H9 (cell line): ENCODE data around the gene MAN1A1. TPM values are rescaled to one million over a fixed set of nuclear protein-coding genes. Genes with fewer than 3 reads are reported as not detected.

Experiments used
- DNase-seq: peaks from one replicate; pipeline ENCODE4 v3.0.0-alpha.2; 2017
- H2AFZ ChIP-seq: one replicate; pipeline ENCODE4 v1.6.1; 2013; ENCODE audit warnings: mild to moderate bottlenecking, low read length, control low read depth, moderate library complexity
- H2AK5ac ChIP-seq: 2 replicates; pipeline ENCODE4 v1.6.1; 2013; ENCODE audit warnings: low read length, control low read depth, mixed read lengths; ENCODE audit not compliant: insufficient read length
- H2BK120ac ChIP-seq: one replicate; pipeline ENCODE4 v1.6.1; 2013; ENCODE audit warnings: low read depth, mild to moderate bottlenecking, low read length, control low read depth, inconsistent platforms; ENCODE audit not compliant: poor library complexity, severe bottlenecking
- H2BK12ac ChIP-seq: 2 replicates; pipeline ENCODE4 v1.6.1; 2013; ENCODE audit warnings: low read length, control low read depth, mixed read lengths, low read depth; ENCODE audit not compliant: insufficient read length
- H2BK15ac ChIP-seq: 2 replicates; pipeline ENCODE4 v1.6.1; 2013; ENCODE audit warnings: low read depth, low read length, control low read depth
- H2BK20ac ChIP-seq: one replicate; pipeline ENCODE4 v1.6.1; 2013; ENCODE audit warnings: low read depth, mild to moderate bottlenecking, low read length, control low read depth, inconsistent platforms; ENCODE audit not compliant: poor library complexity, severe bottlenecking
- H2BK5ac ChIP-seq: 2 replicates; pipeline ENCODE4 v1.6.1; 2013; ENCODE audit warnings: low read length, control low read depth, mixed read lengths; ENCODE audit not compliant: insufficient read length
- H3K14ac ChIP-seq: 2 replicates; pipeline ENCODE4 v1.6.1; 2013; ENCODE audit warnings: low read length, control low read depth; ENCODE audit not compliant: insufficient read depth
- H3K18ac ChIP-seq: 2 replicates; pipeline ENCODE4 v1.6.1; 2013; ENCODE audit warnings: low read depth, mild to moderate bottlenecking, mixed read lengths, low read length, control low read depth; ENCODE audit not compliant: insufficient read length
- H3K23ac ChIP-seq: 2 replicates; pipeline ENCODE4 v1.6.1; 2013; ENCODE audit warnings: low read length, control low read depth, mixed read lengths, low read depth; ENCODE audit not compliant: insufficient read length
- H3K23me2 ChIP-seq: 2 replicates; pipeline ENCODE4 v1.6.1; 2013; ENCODE audit warnings: low read depth, mild to moderate bottlenecking, mixed read lengths, low read length, control low read depth; ENCODE audit not compliant: insufficient read length, poor library complexity, severe bottlenecking
- H3K27ac ChIP-seq: 2 replicates; pipeline ENCODE4 v1.5.1; 2013; ENCODE audit warnings: low read length, control low read depth, mixed read lengths, low read depth; ENCODE audit not compliant: insufficient read length
- H3K27me3 ChIP-seq: 2 replicates; pipeline ENCODE4 v1.6.1; 2013; ENCODE audit warnings: low read length, control low read depth, inconsistent platforms; ENCODE audit not compliant: insufficient read depth
- H3K4ac ChIP-seq: 2 replicates; pipeline ENCODE4 v1.6.1; 2013; ENCODE audit warnings: low read depth, mild to moderate bottlenecking, control low read depth, inconsistent platforms, low read length, moderate library complexity
- H3K4me1 ChIP-seq: 2 replicates; pipeline ENCODE4 v1.6.1; 2013; ENCODE audit warnings: low read length, control low read depth, inconsistent platforms; ENCODE audit not compliant: insufficient read depth
- H3K4me2 ChIP-seq: 2 replicates; pipeline ENCODE4 v1.6.1; 2013; ENCODE audit warnings: low read length, control low read depth, mixed read lengths; ENCODE audit not compliant: insufficient read length, insufficient read depth
- H3K56ac ChIP-seq: 2 replicates; pipeline ENCODE4 v1.6.1; 2013; ENCODE audit warnings: low read depth, mild to moderate bottlenecking, mixed read lengths, low read length, control low read depth; ENCODE audit not compliant: insufficient read length
- H3K79me1 ChIP-seq: 2 replicates; pipeline ENCODE4 v1.6.1; 2013; ENCODE audit warnings: low read depth, mild to moderate bottlenecking, moderate library complexity, low read length, control low read depth, inconsistent platforms; ENCODE audit not compliant: insufficient read depth, poor library complexity, severe bottlenecking
- H3K79me2 ChIP-seq: 2 replicates; pipeline ENCODE4 v1.6.1; 2013; ENCODE audit warnings: low read length, control low read depth, inconsistent platforms; ENCODE audit not compliant: insufficient read depth
- H3K9ac ChIP-seq: 2 replicates; pipeline ENCODE4 v1.6.1; 2013; ENCODE audit warnings: low read length, control low read depth, mixed read lengths; ENCODE audit not compliant: insufficient read length; ENCODE audit errors: extremely low read depth
- H3K9me3 ChIP-seq: one replicate; pipeline ENCODE4 v1.6.1; 2013; ENCODE audit warnings: low read depth, low read length, inconsistent platforms; ENCODE audit not compliant: control insufficient read depth
- H3T11ph ChIP-seq: one replicate; pipeline ENCODE4 v1.6.1; 2013; ENCODE audit warnings: mild to moderate bottlenecking, low read length, control low read depth, inconsistent platforms
- H4K20me1 ChIP-seq: one replicate; pipeline ENCODE4 v1.6.1; 2013; ENCODE audit not compliant: control insufficient read depth, insufficient read length, insufficient read depth
- H4K5ac ChIP-seq: 2 replicates; pipeline ENCODE4 v1.6.1; 2013; ENCODE audit warnings: low read depth, mild to moderate bottlenecking, mixed read lengths, low read length, control low read depth; ENCODE audit not compliant: insufficient read length
- H4K8ac ChIP-seq: replicated peaks from 2 replicates; pipeline ENCODE4 v1.6.1; 2013; ENCODE audit warnings: low read length, control low read depth, mixed read lengths, low read depth; ENCODE audit not compliant: insufficient read length
- H4K91ac ChIP-seq: 2 replicates; pipeline ENCODE4 v1.6.1; 2013; ENCODE audit warnings: low read depth, mild to moderate bottlenecking, moderate library complexity, mixed read lengths, low read length, control low read depth; ENCODE audit not compliant: insufficient read length
- H3K27ac Mint-ChIP-seq, 3 experiments: 2 replicates in 2 of 3; 3 replicates in 1 of 3; pipeline ENCODE4 v1.8.0; 2020 to 2021; ENCODE audit warnings: mixed read lengths in 3 of 3, mild to moderate bottlenecking in 1 of 3, moderate library complexity in 1 of 3
- H3K27me3 Mint-ChIP-seq: 2 replicates; pipeline ENCODE4 v1.8.0; 2021; ENCODE audit warnings: low read depth, mild to moderate bottlenecking, moderate library complexity, mixed read lengths
- H3K36me3 Mint-ChIP-seq, 3 experiments: 2 replicates in 2 of 3; 3 replicates in 1 of 3; pipeline ENCODE4 v1.8.0; 2020 to 2021; ENCODE audit warnings: low read depth in 3 of 3, mixed read lengths in 3 of 3; ENCODE audit not compliant: insufficient read depth in 1 of 3
- H3K4me1 Mint-ChIP-seq, 2 experiments: 2 replicates each; pipeline ENCODE4 v1.8.0; 2020; ENCODE audit warnings: mixed read lengths in 2 of 2
- H3K4me3 Mint-ChIP-seq, 2 experiments: 2 replicates in 1 of 2; 3 replicates in 1 of 2; pipeline ENCODE4 v1.8.0; 2020 to 2021; ENCODE audit warnings: mild to moderate bottlenecking in 2 of 2, mixed read lengths in 2 of 2, moderate library complexity in 1 of 2
- H3K9me3 Mint-ChIP-seq, 2 experiments: 2 replicates in 1 of 2; 3 replicates in 1 of 2; pipeline ENCODE4 v1.8.0; 2020; ENCODE audit warnings: mild to moderate bottlenecking in 2 of 2, mixed read lengths in 2 of 2, moderate library complexity in 1 of 2
- WGBS: extraction: QIAGEN DNeasy Blood & Tissue Kit; methylation state at CpG from one replicate; pipeline ENCODE4 v1.1.7; 2013; ENCODE audit warnings: missing lambda C conversion rate, low lambda C conversion rate, mixed read lengths; ENCODE audit not compliant: insufficient read length; ENCODE audit errors: extremely low coverage; 5-methylcytosine and 5-hydroxymethylcytosine counted together
- total RNA-seq: library from RNA; stranded (reverse); gene quantifications from 2 replicates; pipeline ENCODE4 v1.2.1, GENCODE V29; 2021
- TF ChIP-seq, protein P1 (sequence below): fragments of 200-600 bp; sonication (generic); conservative IDR thresholded peaks from 3 replicates; pipeline ENCODE4 v1.8.0; 2021; ENCODE audit warnings: antibody characterized with exemption, mild to moderate bottlenecking

Gene MAN1A1
- total RNA-seq, 1 experiment from 2014 or later, result 1.6 TPM

DNA sequence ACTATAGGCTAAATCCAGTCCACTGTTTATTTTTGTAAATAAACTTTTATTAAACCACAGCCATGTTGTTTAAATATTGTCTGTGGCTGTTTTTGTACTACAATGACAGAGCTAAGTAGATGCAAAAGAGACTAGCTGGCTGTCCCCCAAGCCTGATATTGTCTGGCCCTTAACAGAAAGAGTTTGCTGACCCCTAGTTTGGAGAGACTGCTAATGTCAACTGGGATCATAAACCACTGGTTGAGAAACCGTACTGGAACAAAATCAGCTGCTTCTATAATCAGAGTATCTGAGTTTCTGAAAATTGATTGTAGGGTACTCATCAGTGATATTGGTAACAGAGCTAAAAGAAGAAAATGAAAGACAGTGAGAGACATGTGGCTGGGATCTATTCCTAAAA lies 168.5 kb downstream of the MAN1A1 start:
- H4K91ac ChIP-seq, result no peak overlapping the region
- H3K27me3 Mint-ChIP-seq, result no peaks in the 10 kb centered on the region
- no peak overlapping the region for H2BK15ac ChIP-seq
- H3K79me2 ChIP-seq, result no peaks in the 10 kb centered on the region
- no peak overlapping the region for H3K23ac ChIP-seq
- no peak overlapping the region for H2BK120ac ChIP-seq
- H4K8ac ChIP-seq, result no peak overlapping the region
- H3K4me1 ChIP-seq, result no peaks in the 10 kb centered on the region
- peaks cover 0 to 2% of the 10 kb centered on the region in 2 experiments; a peak in 1 of 4 replicates for H3K4me1 Mint-ChIP-seq
- no peak overlapping the region for H4K5ac ChIP-seq
- H2BK5ac ChIP-seq, result no peak overlapping the region
- no peaks in the 10 kb centered on the region for H3K79me1 ChIP-seq
- H4K20me1 ChIP-seq, result no peaks in the 10 kb centered on the region
- no peaks in the 10 kb centered on the region for H3K23me2 ChIP-seq
- no peak overlapping the region for H2BK20ac ChIP-seq
- no peak overlapping the region for H3K4ac ChIP-seq
- H3K4me2 ChIP-seq, result no peak overlapping the region
- no peak overlapping the region for H2AK5ac ChIP-seq
- H3T11ph ChIP-seq, result no peak overlapping the region
- TF ChIP-seq, protein P1, sequence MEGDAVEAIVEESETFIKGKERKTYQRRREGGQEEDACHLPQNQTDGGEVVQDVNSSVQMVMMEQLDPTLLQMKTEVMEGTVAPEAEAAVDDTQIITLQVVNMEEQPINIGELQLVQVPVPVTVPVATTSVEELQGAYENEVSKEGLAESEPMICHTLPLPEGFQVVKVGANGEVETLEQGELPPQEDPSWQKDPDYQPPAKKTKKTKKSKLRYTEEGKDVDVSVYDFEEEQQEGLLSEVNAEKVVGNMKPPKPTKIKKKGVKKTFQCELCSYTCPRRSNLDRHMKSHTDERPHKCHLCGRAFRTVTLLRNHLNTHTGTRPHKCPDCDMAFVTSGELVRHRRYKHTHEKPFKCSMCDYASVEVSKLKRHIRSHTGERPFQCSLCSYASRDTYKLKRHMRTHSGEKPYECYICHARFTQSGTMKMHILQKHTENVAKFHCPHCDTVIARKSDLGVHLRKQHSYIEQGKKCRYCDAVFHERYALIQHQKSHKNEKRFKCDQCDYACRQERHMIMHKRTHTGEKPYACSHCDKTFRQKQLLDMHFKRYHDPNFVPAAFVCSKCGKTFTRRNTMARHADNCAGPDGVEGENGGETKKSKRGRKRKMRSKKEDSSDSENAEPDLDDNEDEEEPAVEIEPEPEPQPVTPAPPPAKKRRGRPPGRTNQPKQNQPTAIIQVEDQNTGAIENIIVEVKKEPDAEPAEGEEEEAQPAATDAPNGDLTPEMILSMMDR, result no peak
- H2AFZ ChIP-seq, result no peak overlapping the region
- H3K14ac ChIP-seq, result no peak overlapping the region
- H3K36me3 Mint-ChIP-seq, result peaks cover under 1 to 5% (median 3%) of the 10 kb centered on the region in 3 experiments; a peak in 4 of 7 replicates
- H3K27ac Mint-ChIP-seq, result no peak overlapping the region
- no peak overlapping the region for H3K18ac ChIP-seq
- H3K56ac ChIP-seq, result no peak overlapping the region
- no peak overlapping the region for H3K4me3 Mint-ChIP-seq
- H2BK12ac ChIP-seq, result no peak overlapping the region
- no peaks in the 10 kb centered on the region for H3K9me3 ChIP-seq
- no peak for DNase-seq
- no peaks in the 10 kb centered on the region for H3K27me3 ChIP-seq
- WGBS, result no CpG with 5 or more reads among the region's 1 CpG
- H3K9ac ChIP-seq, result no peak overlapping the region
- H3K9me3 Mint-ChIP-seq, result no peaks in the 10 kb centered on the region
- H3K27ac ChIP-seq, result no peak overlapping the region
